Thoracic aorta (tissue), 2 donors: ENCODE results near the gene APIP. TPM values are rescaled to one million over a fixed set of nuclear protein-coding genes. Genes with fewer than 3 reads are reported as not detected.

ENCODE experiments used
- ATAC-seq: fragments of 150-250 bp; one replicate; pipeline ENCODE4 v1.8.0; 2017; ENCODE audit warnings: low read depth; ENCODE audit not compliant: insufficient number of reproducible peaks, low FRiP score
- DNase-seq: peaks from one replicate; pipeline ENCODE4 v3.0.0-alpha.2; 2020; ENCODE audit warnings: low spot score
- H3K27ac ChIP-seq, 2 donors: fragments of 200-600 bp; sonication (generic); 1 replicate in 1 of 2; 2 replicates in 1 of 2; pipeline ENCODE4 v1.5.1; 2016; ENCODE audit warnings: mild to moderate bottlenecking in 2 of 2, moderate library complexity in 2 of 2
- H3K27me3 ChIP-seq: fragments of 200-600 bp; sonication (generic); replicated peaks from 2 replicates; pipeline ENCODE4 v1.6.0; 2016; ENCODE audit warnings: mild to moderate bottlenecking; ENCODE audit not compliant: insufficient read depth
- H3K36me3 ChIP-seq: fragments of 200-600 bp; sonication (generic); one replicate; pipeline ENCODE4 v1.5.1; 2016
- H3K4me1 ChIP-seq, 2 donors: fragments of 200-600 bp; sonication (generic); 1 replicate in 1 of 2; 2 replicates in 1 of 2; pipeline versions ENCODE4 v1.5.1 to v1.6.0; 2016; ENCODE audit warnings: low read depth in 2 of 2, mild to moderate bottlenecking in 1 of 2; ENCODE audit not compliant: control insufficient read depth in 1 of 2
- H3K4me3 ChIP-seq: fragments of 200-600 bp; sonication (generic); 2 replicates; pipeline ENCODE4 v1.5.1; 2016; ENCODE audit warnings: mild to moderate bottlenecking
- H3K9me3 ChIP-seq: fragments of 200-600 bp; sonication (generic); 2 replicates; pipeline ENCODE4 v1.5.1; 2016
- CTCF ChIP-seq: fragments of 200-600 bp; sonication (generic); IDR thresholded peaks from one replicate; pipeline ENCODE4 v1.5.1; 2019; ENCODE audit warnings: antibody characterized with exemption
- total RNA-seq, 2 donors: library from RNA; depleted of rRNA; stranded (reverse); fragments of >200 nt; gene quantifications; one replicate each; pipeline versions ENCODE4 v1.1.0 to v1.2.3, GENCODE V29; 2016

The APIP gene
- total RNA-seq, 2 donors from 2014 or later: 16.9 to 25.0 TPM

GRCh38 chr11:34959770-34960169, 43.6 kb upstream of the APIP start:
- Histone ChIP-seq H3K27ac (no peak overlapping the region), H3K9me3 (no peaks in the 10 kb centered on the region)

GRCh38 chr11:34957606-34958005, 41.4 kb upstream of the APIP start:
- Histone ChIP-seq H3K9me3 (no peaks in the 10 kb centered on the region), H3K27ac (no peak overlapping the region), H3K27me3 (no peaks in the 10 kb centered on the region), H3K36me3 (no peaks in the 10 kb centered on the region), H3K4me1 (peaks cover 0 to 4% of the 10 kb centered on the region in 2 donors), H3K4me3 (no peak overlapping the region)
- no peak for ATAC-seq
- no peak for DNase-seq
- no peak for TF ChIP-seq CTCF

More at GRCh38 chr11:34959770-34960169, 43.6 kb upstream of the APIP start:
- TF ChIP-seq CTCF: no peak
- H3K4me3 ChIP-seq: no peak overlapping the region
- no peaks in the 10 kb centered on the region for H3K27me3 ChIP-seq
- H3K4me1 ChIP-seq: peaks cover 0 to 4% of the 10 kb centered on the region in 2 donors
- ATAC-seq (no peak), DNase-seq (no peak)
- no peaks in the 10 kb centered on the region for H3K36me3 ChIP-seq

GRCh38 chr11:34957206-34957605, 41.0 kb upstream of the APIP start:
- ATAC-seq (no peak), DNase-seq (no peak)
- no peaks in the 10 kb centered on the region for H3K9me3 ChIP-seq
- peaks cover 0 to 4% of the 10 kb centered on the region in 2 donors for H3K4me1 ChIP-seq
- H3K4me3 ChIP-seq: no peak overlapping the region
- no peaks in the 10 kb centered on the region for H3K36me3 ChIP-seq
- H3K27me3 ChIP-seq: no peaks in the 10 kb centered on the region
- TF ChIP-seq CTCF: no peak
- H3K27ac ChIP-seq: no peak overlapping the region

GRCh38 chr11:34953955-34954354, 37.8 kb upstream of the APIP start:
- no peak for DNase-seq
- Histone ChIP-seq H3K36me3 (no peaks in the 10 kb centered on the region), H3K9me3 (no peaks in the 10 kb centered on the region), H3K27me3 (no peaks in the 10 kb centered on the region), H3K4me3 (no peak overlapping the region), H3K4me1 (peaks cover under 1 to 3% of the 10 kb centered on the region in 2 donors), H3K27ac (no peak overlapping the region)
- no peak for TF ChIP-seq CTCF
- ATAC-seq: no peak

GRCh38 chr11:34948696-34949095, 32.5 kb upstream of the APIP start:
- Histone ChIP-seq H3K4me1 (peaks cover 10 to 13% of the 10 kb centered on the region in 2 donors), H3K27ac (no peak overlapping the region), H3K9me3 (no peaks in the 10 kb centered on the region), H3K36me3 (no peaks in the 10 kb centered on the region), H3K4me3 (no peak overlapping the region), H3K27me3 (no peaks in the 10 kb centered on the region)
- no peak for ATAC-seq
- no peak for TF ChIP-seq CTCF
- no peak for DNase-seq
